ENCODE measurements around the gene PSAP.

The PSAP gene

GRCh38 chr10:71782221-71782916 is 68.7 kb downstream of the PSAP start:
- DNase-seq, result no peak

GRCh38 chr10:71780719-71781118 is 70.3 kb downstream of the PSAP start:
- no peak for DNase-seq

GRCh38 chr10:71780156-71780555 is 70.9 kb downstream of the PSAP start:
- DNase-seq, result no peak

- DNase-seq, result no peak
Observed at GRCh38 chr10:71779641-71780040, 71.4 kb downstream of the PSAP start.

- no peak for DNase-seq
Observed at GRCh38 chr10:71778071-71778825, 72.8 kb downstream of the PSAP start.

- no peak for DNase-seq
Observed at GRCh38 chr10:71777213-71777985, 73.7 kb downstream of the PSAP start.

- DNase-seq, result no peak
Observed at GRCh38 chr10:71776481-71776925, 74.5 kb downstream of the PSAP start.

- no peak for DNase-seq
Observed at GRCh38 chr10:71774916-71775702, 75.9 kb downstream of the PSAP start.

GRCh38 chr10:71773221-71773971 is 77.7 kb downstream of the PSAP start, which contains the start of gene VSIR:
Gene VSIR (minus strand): TSS chr10:71773520. CDS start chr10:71773439, 81 bp downstream.
- DNase-seq, result peak; percentile 97

GRCh38 chr10:71772832-71773220 is 78.2 kb downstream of the PSAP start:
- no peak for DNase-seq

- DNase-seq, result peak; percentile 59
Observed at GRCh38 chr10:71771821-71772617, 79.0 kb downstream of the PSAP start.

GRCh38 chr10:71771204-71771603 is 79.8 kb downstream of the PSAP start:
- no peak for DNase-seq

GRCh38 chr10:71770789-71771188 is 80.3 kb downstream of the PSAP start:
- DNase-seq, result no peak

- no peak for DNase-seq
Observed at GRCh38 chr10:71770255-71770654, 80.8 kb downstream of the PSAP start.

- no peak for DNase-seq
Observed at GRCh38 chr10:71769279-71769823, 81.7 kb downstream of the PSAP start.

- no peak for DNase-seq
Observed at GRCh38 chr10:71767420-71768035, 83.5 kb downstream of the PSAP start.

GRCh38 chr10:71766717-71767419 is 84.2 kb downstream of the PSAP start:
- DNase-seq, result no peak
